HepG2 (cell line): ENCODE measurements around the gene SGTB. TPM values are rescaled to one million over a fixed set of nuclear protein-coding genes. Genes with fewer than 3 reads are reported as not detected.

Source experiments
- ELF3 ChIP-seq: IDR thresholded peaks from 2 replicates; pipeline ENCODE4 v1.6.1; 2016; ENCODE audit warnings: missing genetic modification reagents, missing compliant biosample characterization
- ETV6 ChIP-seq: sonication (generic); formaldehyde crosslinking; conservative IDR thresholded peaks from 2 replicates; pipeline ENCODE4 v1.4.0; 2020; ENCODE audit warnings: missing genetic modification reagents
- HES4 ChIP-seq: sonication (generic); formaldehyde crosslinking; IDR thresholded peaks from 2 replicates; pipeline ENCODE4 v1.9.0; 2021; ENCODE audit warnings: mild to moderate bottlenecking, missing genetic modification reagents, borderline replicate concordance
- LBX2 ChIP-seq: sonication (generic); formaldehyde crosslinking; IDR thresholded peaks from 2 replicates; pipeline ENCODE4 v1.5.0; 2020; ENCODE audit warnings: missing genetic modification reagents, mild to moderate bottlenecking, borderline replicate concordance
- MAFF ChIP-seq: IDR thresholded peaks from 2 replicates; pipeline ENCODE4 v1.6.1; 2011; ENCODE audit warnings: low read depth, low read length, improper control_type of control experiment
- MIER3 ChIP-seq: IDR thresholded peaks from 2 replicates; pipeline ENCODE4 v1.6.1; 2016; ENCODE audit warnings: missing compliant biosample characterization, borderline replicate concordance
- POGZ ChIP-seq: sonication (generic); formaldehyde crosslinking; IDR thresholded peaks from 2 replicates; pipeline ENCODE4 v1.4.0; 2020; ENCODE audit warnings: mild to moderate bottlenecking, missing genetic modification reagents
- SOX6 ChIP-seq, 2 experiments: fragments of 450-650 bp in 1 of 2; sonication (generic) in 1 of 2; formaldehyde crosslinking in 1 of 2; IDR thresholded peaks; 2 replicates each; pipeline versions ENCODE4 v1.4.0 to v1.6.1; 2017 to 2020; ENCODE audit warnings: antibody characterized with exemption in 1 of 2, mild to moderate bottlenecking in 1 of 2, missing genetic modification reagents in 1 of 2
- ZBTB20 ChIP-seq: sonication (generic); formaldehyde crosslinking; IDR thresholded peaks from 2 replicates; pipeline ENCODE4 v1.8.1; 2023; ENCODE audit warnings: missing genetic modification reagents, low read depth, mild to moderate bottlenecking, borderline replicate concordance
- ZFP36 ChIP-seq: fragments of 150-350 bp; IDR thresholded peaks from 2 replicates; pipeline ENCODE4 v1.6.1; 2018; ENCODE audit warnings: borderline replicate concordance, low read length, low read depth; ENCODE audit not compliant: partially characterized antibody
- ZNF292 ChIP-seq: sonication (generic); formaldehyde crosslinking; IDR thresholded peaks from 2 replicates; pipeline ENCODE4 v1.8.1; 2022; ENCODE audit warnings: mild to moderate bottlenecking, low read depth, missing genetic modification reagents, borderline replicate concordance
- ZNF383 ChIP-seq: sonication (generic); formaldehyde crosslinking; IDR thresholded peaks from 2 replicates; pipeline ENCODE4 v1.4.0; 2020; ENCODE audit warnings: missing genetic modification reagents, mild to moderate bottlenecking, borderline replicate concordance
- ZNF407 ChIP-seq: sonication (generic); formaldehyde crosslinking; IDR thresholded peaks from one replicate; pipeline ENCODE4 v1.5.1; 2020; ENCODE audit warnings: mild to moderate bottlenecking, missing genetic modification reagents; ENCODE audit errors: not compliant biosample characterization
- ZNF557 ChIP-seq: sonication (generic); formaldehyde crosslinking; IDR thresholded peaks from 2 replicates; pipeline ENCODE4 v1.4.0; 2020; ENCODE audit warnings: missing genetic modification reagents
- ZNF619 ChIP-seq: sonication (generic); formaldehyde crosslinking; IDR thresholded peaks from 2 replicates; pipeline ENCODE4 v1.4.0; 2020; ENCODE audit warnings: mild to moderate bottlenecking, missing genetic modification reagents
- polyA plus RNA-seq, 8 experiments: library from polyadenylated mRNA; depleted of rRNA in 3 of 8; stranded (reverse) in 7 of 8; unstranded in 1 of 8; fragments of >200 nt; fragmentation: Illumina TruSeq in 4 of 8; extraction: Trizol in 4 of 8; gene quantifications; 2 replicates each; pipeline versions ENCODE4 v1.2.1 to v1.2.3, GENCODE V29; 2011 to 2016; ENCODE audit warnings: low read depth in 4 of 8, missing spikeins in 1 of 8, mixed read lengths in 1 of 8; ENCODE audit not compliant: insufficient read depth in 1 of 8
- total RNA-seq, 5 experiments: library from RNA; depleted of rRNA; stranded (reverse); fragments of >200 nt; fragmentation: Illumina TruSeq; extraction: Trizol; gene quantifications; 2 replicates each; pipeline ENCODE4 v1.2.3, GENCODE V29; 2016; ENCODE audit warnings: low read depth in 1 of 5
- TF ChIP-seq, protein P1 (sequence below): IDR thresholded peaks from 2 replicates; pipeline ENCODE4 v1.6.1; 2016; ENCODE audit warnings: low read depth, borderline replicate concordance
- TF ChIP-seq, protein P2 (sequence below): sonication (generic); formaldehyde crosslinking; IDR thresholded peaks from 2 replicates; pipeline ENCODE4 v1.8.1; 2023; ENCODE audit warnings: mild to moderate bottlenecking, moderate library complexity, missing genetic modification reagents

SGTB gene
- total and polyA plus RNA-seq, 2 of the 13 experiments (the other 11 are each of a cell fraction or from before 2014, with no cell fraction given) = 5.2 to 11.2 TPM

GRCh38 chr5:65722575-65723403 lies 880 bp upstream of the SGTB start (continued):
- peak; percentile 45 for TF ChIP-seq ZNF407 (CRISPR knock-in tag)
- TF ChIP-seq ZFP36 = no peak
- no peak; the same call in 1 of the 2 replicates for TF ChIP-seq ELF3 (CRISPR knock-in tag)
- TF ChIP-seq ZNF292 = peak; percentile 29; the same call in 1 of the 2 replicates
- TF ChIP-seq, protein P1, sequence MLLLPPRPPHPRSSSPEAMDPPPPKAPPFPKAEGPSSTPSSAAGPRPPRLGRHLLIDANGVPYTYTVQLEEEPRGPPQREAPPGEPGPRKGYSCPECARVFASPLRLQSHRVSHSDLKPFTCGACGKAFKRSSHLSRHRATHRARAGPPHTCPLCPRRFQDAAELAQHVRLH = 0 out of 2 replicates have a peak, but pooled peaks have one; percentile 18
- peak; percentile 35; the same call in 1 of the 2 replicates for TF ChIP-seq MIER3 (CRISPR knock-in tag)
- peak; percentile 48; the same call in 1 of the 2 replicates for TF ChIP-seq MAFF
- TF ChIP-seq ZNF557 (CRISPR knock-in tag) = 0 out of 2 replicates have a peak, but pooled peaks have one; percentile 42
- TF ChIP-seq POGZ (CRISPR knock-in tag) = peak; percentile 15; the same call in 1 of the 2 replicates
- TF ChIP-seq HES4 (CRISPR knock-in tag) = peak; percentile 15; the same call in 1 of the 2 replicates
- TF ChIP-seq SOX6 (IDR thresholded peaks at IDR 0.05) = no peak
- TF ChIP-seq SOX6 (CRISPR knock-in tag; IDR thresholded peaks at IDR 0.05) = peak; percentile 49; the same call in 1 of the 2 replicates
- TF ChIP-seq ZBTB20 (CRISPR knock-in tag) = 0 out of 2 replicates have a peak, but pooled peaks have one; percentile 21
- 0 out of 2 replicates have a peak, but pooled peaks have one; percentile 10 for TF ChIP-seq ETV6 (CRISPR knock-in tag)
- TF ChIP-seq LBX2 (CRISPR knock-in tag) = 0 out of 2 replicates have a peak, but pooled peaks have one; percentile 7
- peak; percentile 67; the same call in 1 of the 2 replicates for TF ChIP-seq ZNF619 (CRISPR knock-in tag)
- TF ChIP-seq, protein P2, sequence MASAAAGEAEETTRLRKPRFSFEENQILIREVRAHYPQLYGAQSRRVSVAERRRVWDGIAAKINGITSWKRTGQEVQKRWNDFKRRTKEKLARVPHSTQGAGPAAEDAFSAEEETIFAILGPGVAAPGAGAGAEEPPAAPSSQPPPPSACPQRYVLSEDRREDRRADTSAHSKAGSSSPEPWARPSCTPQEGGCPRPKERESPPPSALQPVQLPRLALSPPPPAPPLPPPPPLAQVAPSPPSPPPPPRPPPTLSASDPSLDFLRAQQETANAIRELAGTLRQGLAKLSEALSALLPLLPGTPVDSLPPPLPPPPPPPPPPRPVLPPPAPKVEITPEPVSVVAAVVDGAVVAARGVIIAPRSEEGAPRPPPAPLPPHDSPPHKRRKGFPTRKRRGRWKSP (CRISPR knock-in tag) = peak; percentile 47; the same call in 1 of the 2 replicates
- no peak for TF ChIP-seq ZNF383 (CRISPR knock-in tag)
